Fibroblast of lung (primary cell): ENCODE data around the gene ZNF774. TPM values are rescaled to one million over a fixed set of nuclear protein-coding genes. Genes with fewer than 3 reads are reported as not detected.

Experiments
- DNase-seq, 2 donors: peaks; one replicate each; pipeline versions ENCODE4 v3.0.0 to v3.0.0-alpha.2; 2010; ENCODE audit warnings: low read depth in 2 of 2
- H2AFZ ChIP-seq: 2 replicates; pipeline ENCODE4 v1.5.1; 2012; ENCODE audit warnings: low read length, control low read depth, inconsistent platforms
- H3K27ac ChIP-seq: 2 replicates; pipeline ENCODE4 v1.5.1; 2011; ENCODE audit warnings: low read length, control low read depth; ENCODE audit not compliant: insufficient read depth
- H3K27me3 ChIP-seq: 2 replicates; pipeline ENCODE4 v1.5.1; 2011; ENCODE audit warnings: mild to moderate bottlenecking, low read length; ENCODE audit not compliant: control insufficient read depth, insufficient read depth
- H3K36me3 ChIP-seq: 2 replicates; pipeline ENCODE4 v1.5.1; 2011; ENCODE audit warnings: low read length; ENCODE audit not compliant: control insufficient read depth, insufficient read depth
- H3K4me1 ChIP-seq: 2 replicates; pipeline ENCODE4 v1.5.1; 2011; ENCODE audit warnings: low read length; ENCODE audit not compliant: control insufficient read depth, insufficient read depth; ENCODE audit errors: extremely low read depth
- H3K4me2 ChIP-seq: 2 replicates; pipeline ENCODE4 v1.5.1; 2011; ENCODE audit warnings: low read length, control low read depth; ENCODE audit not compliant: insufficient read depth; ENCODE audit errors: extremely low read depth
- H3K4me3 ChIP-seq, 4 experiments: fragments of 200-600 bp in 1 of 4; sonication (generic) in 1 of 4; replicated peaks in 1 of 4; 2 replicates each; pipeline ENCODE4 v1.5.1; 2011 to 2016; ENCODE audit warnings: low read length in 4 of 4, low read depth in 3 of 4, mild to moderate bottlenecking in 3 of 4, control low read depth in 2 of 4, inconsistent platforms in 1 of 4, mixed read lengths in 1 of 4; ENCODE audit not compliant: insufficient read depth in 1 of 4; ENCODE audit errors: control extremely low read depth in 1 of 4
- H3K79me2 ChIP-seq: 2 replicates; pipeline ENCODE4 v1.5.1; 2012; ENCODE audit warnings: mild to moderate bottlenecking, low read length, inconsistent platforms; ENCODE audit not compliant: control insufficient read depth, insufficient read depth
- H3K9ac ChIP-seq: 2 replicates; pipeline ENCODE4 v1.5.1; 2011; ENCODE audit warnings: mild to moderate bottlenecking, low read length, control low read depth; ENCODE audit not compliant: insufficient read depth
- H3K9me3 ChIP-seq: 2 replicates; pipeline ENCODE4 v1.5.1; 2012; ENCODE audit warnings: low read depth, low read length; ENCODE audit not compliant: control insufficient read depth, insufficient read depth
- H4K20me1 ChIP-seq: 2 replicates; pipeline ENCODE4 v1.5.1; 2011; ENCODE audit warnings: low read length; ENCODE audit not compliant: control insufficient read depth, insufficient read depth; ENCODE audit errors: extremely low read depth
- EZH2 ChIP-seq: IDR thresholded peaks from 2 replicates; pipeline ENCODE4 v1.5.1; 2012; ENCODE audit warnings: low read length, control low read depth, mild to moderate bottlenecking; ENCODE audit errors: missing control alignments
- polyA plus RNA-seq, 2 donors: library from polyadenylated mRNA; depleted of rRNA in 1 of 2; stranded (reverse) in 1 of 2; unstranded in 1 of 2; fragments of >200 nt; gene quantifications; 2 replicates each; pipeline ENCODE4 v1.2.1, GENCODE V29; 2011 to 2012; ENCODE audit warnings: missing spikeins in 1 of 2
- total RNA-seq: library from RNA; depleted of rRNA; stranded (reverse); fragments of >200 nt; gene quantifications from 2 replicates; pipeline ENCODE4 v1.2.1, GENCODE V29; 2014
- TF ChIP-seq, protein P1 (sequence below), 2 donors: IDR thresholded peaks in 1 of 2; conservative IDR thresholded peaks in 1 of 2; 1 replicate in 1 of 2; 2 replicates in 1 of 2; pipeline ENCODE4 v1.5.1; 2011 to 2012; ENCODE audit warnings: low read length in 2 of 2, control low read depth in 1 of 2, inconsistent platforms in 1 of 2, low read depth in 1 of 2, mild to moderate bottlenecking in 1 of 2

Gene ZNF774
- total and polyA plus RNA-seq, 2 donors (not counting 1 experiment from before 2014, with no cell fraction given), result 1.3 to 1.8 TPM

DNA sequence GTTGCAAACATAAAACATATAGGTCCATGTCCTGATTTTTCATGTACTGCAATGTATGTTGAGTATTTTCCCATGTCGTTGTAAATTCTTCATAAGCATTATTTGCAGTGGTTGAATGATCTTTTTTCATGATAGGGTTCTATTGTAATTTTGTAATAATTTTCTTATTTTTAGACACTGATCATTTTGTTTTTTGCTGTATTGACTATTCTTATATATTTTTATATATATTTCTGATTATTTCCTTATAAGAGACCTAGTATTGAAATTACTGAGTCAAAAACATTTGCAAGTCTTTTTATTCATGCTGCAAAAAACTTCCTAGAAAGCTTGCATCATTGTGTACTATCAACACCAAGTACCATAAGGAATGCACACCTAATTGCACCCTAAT is 31.2 kb upstream of the ZNF774 start:
- Histone ChIP-seq H3K4me3 (no peak overlapping the region), H3K36me3 (no peaks in the 10 kb centered on the region), H3K9ac (no peak overlapping the region), H3K4me2 (no peak overlapping the region), H3K9me3 (no peaks in the 10 kb centered on the region), H3K27me3 (no peaks in the 10 kb centered on the region), H4K20me1 (no peaks in the 10 kb centered on the region), H3K27ac (no peak overlapping the region), H3K4me1 (no peaks in the 10 kb centered on the region), H3K79me2 (no peaks in the 10 kb centered on the region), H2AFZ (no peak overlapping the region)
- TF ChIP-seq, protein P1, sequence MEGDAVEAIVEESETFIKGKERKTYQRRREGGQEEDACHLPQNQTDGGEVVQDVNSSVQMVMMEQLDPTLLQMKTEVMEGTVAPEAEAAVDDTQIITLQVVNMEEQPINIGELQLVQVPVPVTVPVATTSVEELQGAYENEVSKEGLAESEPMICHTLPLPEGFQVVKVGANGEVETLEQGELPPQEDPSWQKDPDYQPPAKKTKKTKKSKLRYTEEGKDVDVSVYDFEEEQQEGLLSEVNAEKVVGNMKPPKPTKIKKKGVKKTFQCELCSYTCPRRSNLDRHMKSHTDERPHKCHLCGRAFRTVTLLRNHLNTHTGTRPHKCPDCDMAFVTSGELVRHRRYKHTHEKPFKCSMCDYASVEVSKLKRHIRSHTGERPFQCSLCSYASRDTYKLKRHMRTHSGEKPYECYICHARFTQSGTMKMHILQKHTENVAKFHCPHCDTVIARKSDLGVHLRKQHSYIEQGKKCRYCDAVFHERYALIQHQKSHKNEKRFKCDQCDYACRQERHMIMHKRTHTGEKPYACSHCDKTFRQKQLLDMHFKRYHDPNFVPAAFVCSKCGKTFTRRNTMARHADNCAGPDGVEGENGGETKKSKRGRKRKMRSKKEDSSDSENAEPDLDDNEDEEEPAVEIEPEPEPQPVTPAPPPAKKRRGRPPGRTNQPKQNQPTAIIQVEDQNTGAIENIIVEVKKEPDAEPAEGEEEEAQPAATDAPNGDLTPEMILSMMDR (conservative IDR thresholded peaks at IDR 0.05 in 1 of 2, IDR thresholded peaks at IDR 0.05 in 1 of 2; ENCODE audit: low read depth in 1 of 2, low read length in 2 of 2), result no peak
- TF ChIP-seq EZH2, result no peak
- no peak for DNase-seq

DNA sequence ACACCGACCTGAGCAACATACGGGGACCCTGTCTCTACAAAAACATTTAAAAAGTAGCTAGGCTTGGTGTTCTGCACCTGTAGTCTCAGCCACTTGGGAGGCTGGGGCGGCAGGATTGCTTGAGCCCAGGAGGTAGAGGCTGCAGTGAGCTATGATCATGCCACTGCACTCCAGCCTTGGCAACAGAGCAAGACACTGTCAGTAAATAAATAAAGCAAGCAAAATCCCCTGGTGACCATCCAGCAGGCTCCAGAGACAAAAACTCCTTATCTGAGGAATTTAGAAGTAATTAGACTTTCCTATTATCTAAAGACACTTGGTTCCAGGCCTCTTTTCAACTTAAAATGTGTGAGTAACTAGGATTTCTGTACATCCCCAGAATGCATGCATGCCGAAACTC is 29.5 kb upstream of the ZNF774 start:
- Histone ChIP-seq H2AFZ (no peak overlapping the region), H3K9ac (no peak overlapping the region), H3K4me3 (no peak overlapping the region), H3K9me3 (no peaks in the 10 kb centered on the region), H3K4me1 (no peaks in the 10 kb centered on the region), H4K20me1 (no peaks in the 10 kb centered on the region), H3K36me3 (no peaks in the 10 kb centered on the region), H3K4me2 (no peak overlapping the region), H3K79me2 (no peaks in the 10 kb centered on the region), H3K27me3 (no peaks in the 10 kb centered on the region), H3K27ac (no peak overlapping the region)
- TF ChIP-seq EZH2, result no peak
- TF ChIP-seq, protein P1 (conservative IDR thresholded peaks at IDR 0.05 in 1 of 2, IDR thresholded peaks at IDR 0.05 in 1 of 2; ENCODE audit: low read depth in 1 of 2, low read length in 2 of 2), result no peak
- peak in 1 of 2 donors; percentile 43 for DNase-seq

- no peak overlapping the region for H3K27ac ChIP-seq
- no peaks in the 10 kb centered on the region for H3K4me1 ChIP-seq
- TF ChIP-seq, protein P1 (conservative IDR thresholded peaks at IDR 0.05 in 1 of 2, IDR thresholded peaks at IDR 0.05 in 1 of 2; ENCODE audit: low read depth in 1 of 2, low read length in 2 of 2), result no peak
- no peak for TF ChIP-seq EZH2
- H3K36me3 ChIP-seq, result no peaks in the 10 kb centered on the region
- H3K79me2 ChIP-seq, result no peaks in the 10 kb centered on the region
- H2AFZ ChIP-seq, result no peak overlapping the region
- H3K9ac ChIP-seq, result no peak overlapping the region
- no peak overlapping the region for H3K4me3 ChIP-seq
- no peaks in the 10 kb centered on the region for H4K20me1 ChIP-seq
- H3K9me3 ChIP-seq, result no peaks in the 10 kb centered on the region
- H3K27me3 ChIP-seq, result no peaks in the 10 kb centered on the region
- no peak overlapping the region for H3K4me2 ChIP-seq
- DNase-seq, result no peak
Observed at GRCh38 chr15:90325726-90326125, 26.4 kb upstream of the ZNF774 start.
